ENCODE data around the gene PPP1R37. TPM values are rescaled to one million over a fixed set of nuclear protein-coding genes. Genes with fewer than 3 reads are reported as not detected.
A peak's percentile ranks its signal among the peaks of the same experiment; 100 is the strongest.

The PPP1R37 gene
- total and polyA plus RNA-seq, 2 of the 13 experiments (the other 11 are each of a cell fraction or from before 2014, with no cell fraction given): 9.0 to 14.3 TPM

DNA sequence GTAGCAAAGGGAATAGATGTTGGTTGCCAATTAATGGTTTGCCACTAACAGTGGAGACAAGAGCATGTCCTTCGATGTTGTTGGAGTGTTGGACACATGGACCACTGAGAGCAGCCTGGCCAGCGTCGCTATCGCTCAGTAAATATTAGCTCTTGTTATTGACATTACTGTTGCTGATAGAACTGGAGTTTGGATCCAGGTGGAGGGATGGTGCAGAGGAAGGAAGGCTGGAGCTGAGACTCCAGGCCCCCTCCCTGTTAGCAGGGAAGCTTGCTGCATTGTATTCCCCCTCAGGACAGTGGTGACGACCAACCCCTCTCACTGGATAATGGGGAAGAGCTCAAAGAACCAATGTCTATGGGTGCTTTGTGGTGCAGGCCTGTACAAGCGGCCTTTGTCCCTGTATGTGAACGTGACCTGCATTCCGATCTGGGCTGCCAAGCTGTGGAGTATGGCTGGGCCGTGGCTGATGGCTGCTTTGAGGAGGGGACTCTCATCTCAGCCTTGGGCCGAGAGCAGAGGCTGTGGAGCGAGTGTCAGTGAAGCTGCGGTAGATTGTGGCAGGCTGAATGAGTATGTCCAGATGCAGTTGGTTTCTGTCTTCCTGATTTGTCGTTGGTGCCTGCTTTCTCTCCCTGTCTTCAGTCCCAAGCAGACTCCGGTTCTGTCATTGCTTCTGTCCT is 47.2 kb upstream of the PPP1R37 start (continued):
- TF ChIP-seq, protein P1, sequence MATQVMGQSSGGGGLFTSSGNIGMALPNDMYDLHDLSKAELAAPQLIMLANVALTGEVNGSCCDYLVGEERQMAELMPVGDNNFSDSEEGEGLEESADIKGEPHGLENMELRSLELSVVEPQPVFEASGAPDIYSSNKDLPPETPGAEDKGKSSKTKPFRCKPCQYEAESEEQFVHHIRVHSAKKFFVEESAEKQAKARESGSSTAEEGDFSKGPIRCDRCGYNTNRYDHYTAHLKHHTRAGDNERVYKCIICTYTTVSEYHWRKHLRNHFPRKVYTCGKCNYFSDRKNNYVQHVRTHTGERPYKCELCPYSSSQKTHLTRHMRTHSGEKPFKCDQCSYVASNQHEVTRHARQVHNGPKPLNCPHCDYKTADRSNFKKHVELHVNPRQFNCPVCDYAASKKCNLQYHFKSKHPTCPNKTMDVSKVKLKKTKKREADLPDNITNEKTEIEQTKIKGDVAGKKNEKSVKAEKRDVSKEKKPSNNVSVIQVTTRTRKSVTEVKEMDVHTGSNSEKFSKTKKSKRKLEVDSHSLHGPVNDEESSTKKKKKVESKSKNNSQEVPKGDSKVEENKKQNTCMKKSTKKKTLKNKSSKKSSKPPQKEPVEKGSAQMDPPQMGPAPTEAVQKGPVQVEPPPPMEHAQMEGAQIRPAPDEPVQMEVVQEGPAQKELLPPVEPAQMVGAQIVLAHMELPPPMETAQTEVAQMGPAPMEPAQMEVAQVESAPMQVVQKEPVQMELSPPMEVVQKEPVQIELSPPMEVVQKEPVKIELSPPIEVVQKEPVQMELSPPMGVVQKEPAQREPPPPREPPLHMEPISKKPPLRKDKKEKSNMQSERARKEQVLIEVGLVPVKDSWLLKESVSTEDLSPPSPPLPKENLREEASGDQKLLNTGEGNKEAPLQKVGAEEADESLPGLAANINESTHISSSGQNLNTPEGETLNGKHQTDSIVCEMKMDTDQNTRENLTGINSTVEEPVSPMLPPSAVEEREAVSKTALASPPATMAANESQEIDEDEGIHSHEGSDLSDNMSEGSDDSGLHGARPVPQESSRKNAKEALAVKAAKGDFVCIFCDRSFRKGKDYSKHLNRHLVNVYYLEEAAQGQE (IDR thresholded peaks at IDR 0.05; ENCODE audit: borderline replicate concordance in 1 of 2, low read depth in 1 of 2, low read length in 2 of 2): no peak
- TF ChIP-seq, protein P2, sequence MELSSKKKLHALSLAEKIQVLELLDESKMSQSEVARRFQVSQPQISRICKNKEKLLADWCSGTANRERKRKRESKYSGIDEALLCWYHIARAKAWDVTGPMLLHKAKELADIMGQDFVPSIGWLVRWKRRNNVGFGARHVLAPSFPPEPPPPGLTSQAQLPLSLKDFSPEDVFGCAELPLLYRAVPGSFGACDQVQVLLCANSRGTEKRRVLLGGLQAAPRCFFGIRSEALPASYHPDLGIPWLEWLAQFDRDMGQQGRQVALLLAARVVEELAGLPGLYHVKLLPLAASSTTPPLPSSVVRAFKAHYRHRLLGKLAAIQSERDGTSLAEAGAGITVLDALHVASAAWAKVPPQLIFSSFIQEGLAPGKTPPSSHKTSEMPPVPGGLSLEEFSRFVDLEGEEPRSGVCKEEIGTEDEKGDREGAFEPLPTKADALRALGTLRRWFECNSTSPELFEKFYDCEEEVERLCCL (CRISPR knock-in tag; IDR thresholded peaks at IDR 0.05; ENCODE audit: borderline replicate concordance): no peak
- TF ChIP-seq IKZF4 (CRISPR knock-in tag; IDR thresholded peaks at IDR 0.05; ENCODE audit: borderline replicate concordance, low read depth, not compliant biosample characterization): peak; percentile 75
- TF ChIP-seq HNRNPL (IDR thresholded peaks at IDR 0.05; ENCODE audit: low read depth, low read length): no peak
- TF ChIP-seq MATR3 (CRISPR knock-in tag; IDR thresholded peaks at IDR 0.05): no peak
- no peak for TF ChIP-seq ZC3H13 (CRISPR knock-in tag; IDR thresholded peaks at IDR 0.05)
- TF ChIP-seq ZNF496 (CRISPR knock-in tag; IDR thresholded peaks at IDR 0.05; ENCODE audit: insufficient replicate concordance): no peak
- TF ChIP-seq, protein P3, sequence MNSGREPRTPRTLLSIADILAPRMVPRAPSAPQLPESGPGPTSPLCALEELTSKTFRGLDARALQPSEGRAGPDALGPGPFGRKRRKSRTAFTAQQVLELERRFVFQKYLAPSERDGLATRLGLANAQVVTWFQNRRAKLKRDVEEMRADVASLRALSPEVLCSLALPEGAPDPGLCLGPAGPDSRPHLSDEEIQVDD (CRISPR knock-in tag; IDR thresholded peaks at IDR 0.05; ENCODE audit: borderline replicate concordance): no peak
- TF ChIP-seq, protein P4, sequence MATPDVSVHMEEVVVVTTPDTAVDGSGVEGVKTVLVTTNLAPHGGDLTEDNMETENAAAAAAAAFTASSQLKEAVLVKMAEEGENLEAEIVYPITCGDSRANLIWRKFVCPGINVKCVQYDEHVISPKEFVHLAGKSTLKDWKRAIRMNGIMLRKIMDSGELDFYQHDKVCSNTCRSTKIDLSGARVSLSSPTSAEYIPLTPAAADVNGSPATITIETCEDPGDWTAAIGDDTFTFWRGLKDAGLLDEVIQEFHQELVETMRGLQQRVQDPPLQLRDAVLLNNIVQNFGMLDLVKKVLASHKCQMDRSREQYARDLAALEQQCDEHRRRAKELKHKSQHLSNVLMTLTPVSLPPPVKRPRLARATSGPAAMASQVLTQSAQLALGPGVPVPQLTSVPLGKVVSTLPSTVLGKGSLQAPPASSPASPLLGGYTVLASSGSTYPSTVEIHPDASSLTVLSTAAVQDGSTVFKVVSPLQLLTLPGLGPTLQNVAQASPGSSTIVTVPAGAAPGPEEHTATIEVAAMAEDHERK (CRISPR knock-in tag; IDR thresholded peaks at IDR 0.05; ENCODE audit: low read depth): no peak
- TF ChIP-seq, protein P5, sequence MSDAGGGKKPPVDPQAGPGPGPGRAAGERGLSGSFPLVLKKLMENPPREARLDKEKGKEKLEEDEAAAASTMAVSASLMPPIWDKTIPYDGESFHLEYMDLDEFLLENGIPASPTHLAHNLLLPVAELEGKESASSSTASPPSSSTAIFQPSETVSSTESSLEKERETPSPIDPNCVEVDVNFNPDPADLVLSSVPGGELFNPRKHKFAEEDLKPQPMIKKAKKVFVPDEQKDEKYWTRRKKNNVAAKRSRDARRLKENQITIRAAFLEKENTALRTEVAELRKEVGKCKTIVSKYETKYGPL (CRISPR knock-in tag; IDR thresholded peaks at IDR 0.05): no peak
- TF ChIP-seq TRIM24 (CRISPR knock-in tag; IDR thresholded peaks at IDR 0.05): no peak
- TF ChIP-seq DNMT3B (CRISPR knock-in tag; conservative IDR thresholded peaks at IDR 0.05): 0 out of 2 replicates have a peak, but pooled peaks have one; percentile 47
- TF ChIP-seq, protein P6, sequence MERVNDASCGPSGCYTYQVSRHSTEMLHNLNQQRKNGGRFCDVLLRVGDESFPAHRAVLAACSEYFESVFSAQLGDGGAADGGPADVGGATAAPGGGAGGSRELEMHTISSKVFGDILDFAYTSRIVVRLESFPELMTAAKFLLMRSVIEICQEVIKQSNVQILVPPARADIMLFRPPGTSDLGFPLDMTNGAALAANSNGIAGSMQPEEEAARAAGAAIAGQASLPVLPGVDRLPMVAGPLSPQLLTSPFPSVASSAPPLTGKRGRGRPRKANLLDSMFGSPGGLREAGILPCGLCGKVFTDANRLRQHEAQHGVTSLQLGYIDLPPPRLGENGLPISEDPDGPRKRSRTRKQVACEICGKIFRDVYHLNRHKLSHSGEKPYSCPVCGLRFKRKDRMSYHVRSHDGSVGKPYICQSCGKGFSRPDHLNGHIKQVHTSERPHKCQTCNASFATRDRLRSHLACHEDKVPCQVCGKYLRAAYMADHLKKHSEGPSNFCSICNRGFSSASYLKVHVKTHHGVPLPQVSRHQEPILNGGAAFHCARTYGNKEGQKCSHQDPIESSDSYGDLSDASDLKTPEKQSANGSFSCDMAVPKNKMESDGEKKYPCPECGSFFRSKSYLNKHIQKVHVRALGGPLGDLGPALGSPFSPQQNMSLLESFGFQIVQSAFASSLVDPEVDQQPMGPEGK (CRISPR knock-in tag; IDR thresholded peaks at IDR 0.05): peak; percentile 91
- TF ChIP-seq, protein P7, sequence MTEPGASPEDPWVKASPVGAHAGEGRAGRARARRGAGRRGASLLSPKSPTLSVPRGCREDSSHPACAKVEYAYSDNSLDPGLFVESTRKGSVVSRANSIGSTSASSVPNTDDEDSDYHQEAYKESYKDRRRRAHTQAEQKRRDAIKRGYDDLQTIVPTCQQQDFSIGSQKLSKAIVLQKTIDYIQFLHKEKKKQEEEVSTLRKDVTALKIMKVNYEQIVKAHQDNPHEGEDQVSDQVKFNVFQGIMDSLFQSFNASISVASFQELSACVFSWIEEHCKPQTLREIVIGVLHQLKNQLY (CRISPR knock-in tag; IDR thresholded peaks at IDR 0.05): peak; percentile 88
- no peak for TF ChIP-seq ZNF598 (CRISPR knock-in tag; IDR thresholded peaks at IDR 0.05; ENCODE audit: borderline replicate concordance)
- TF ChIP-seq MLLT10 (CRISPR knock-in tag; IDR thresholded peaks at IDR 0.05): no peak
- TF ChIP-seq SAFB2 (CRISPR knock-in tag; IDR thresholded peaks at IDR 0.05; ENCODE audit: borderline replicate concordance, low read depth): no peak
- no peak for TF ChIP-seq ZSCAN20 (CRISPR knock-in tag; IDR thresholded peaks at IDR 0.05; ENCODE audit: borderline replicate concordance)

Measured in HepG2 (cell line).